Common myeloid progenitor, CD34-positive (primary cell): ENCODE results near the gene KIAA2012.

Experiments used
- CTCF ChIA-PET: fragments of 350-600 bp; sonication (Branson Sonifier 250); formaldehyde crosslinking; loops from one replicate; lab custom pipeline; 2021; ENCODE audit warnings: antibody characterized with exemption; lab: Charles Lee
- POLR2A ChIA-PET: fragments of 350-600 bp; sonication (Branson Sonifier 250); formaldehyde crosslinking; loops from one replicate; lab custom pipeline; 2021; ENCODE audit warnings: antibody characterized with exemption; lab: Charles Lee
- DNase-seq, 3 donors: peaks; one replicate each; pipeline versions ENCODE4 v3.0.0 to v3.0.0-alpha.2; 2013
- H3K27ac ChIP-seq, 2 experiments: 1 replicate in 1 of 2; 2 replicates in 1 of 2; pipeline ENCODE4 v1.7.0; 2013; ENCODE audit warnings: inconsistent platforms in 2 of 2, low read length in 2 of 2, mild to moderate bottlenecking in 2 of 2, low read depth in 1 of 2, moderate library complexity in 1 of 2; ENCODE audit not compliant: severe bottlenecking in 2 of 2, insufficient read depth in 1 of 2, poor library complexity in 1 of 2
- H3K27me3 ChIP-seq, 5 experiments: replicated peaks in 2 of 5; 1 replicate in 3 of 5; 2 replicates in 2 of 5; pipeline versions ENCODE4 v1.6.1 to v1.7.0; 2013; ENCODE audit warnings: low read length in 4 of 5, mild to moderate bottlenecking in 2 of 5, moderate library complexity in 2 of 5, inconsistent platforms in 1 of 5; ENCODE audit not compliant: insufficient read depth in 5 of 5, control insufficient read depth in 4 of 5
- H3K36me3 ChIP-seq, 4 experiments: 1 replicate in 2 of 4; 2 replicates in 2 of 4; pipeline versions ENCODE4 v1.6.1 to v1.7.0; 2013; ENCODE audit warnings: low read length in 3 of 4, control low read depth in 1 of 4, mild to moderate bottlenecking in 1 of 4; ENCODE audit not compliant: control insufficient read depth in 4 of 4, insufficient read depth in 4 of 4
- H3K4me1 ChIP-seq, 4 experiments: 1 replicate in 3 of 4; 2 replicates in 1 of 4; pipeline versions ENCODE4 v1.6.1 to v1.7.1; 2013; ENCODE audit warnings: low read length in 3 of 4, mild to moderate bottlenecking in 3 of 4, control low read depth in 1 of 4, inconsistent platforms in 1 of 4, moderate library complexity in 1 of 4; ENCODE audit not compliant: control insufficient read depth in 4 of 4, insufficient read depth in 4 of 4; ENCODE audit errors: control extremely low read depth in 1 of 4
- H3K4me3 ChIP-seq, 7 experiments: 1 replicate in 4 of 7; 2 replicates in 3 of 7; pipeline versions ENCODE4 v1.5.1 to v1.7.0; 2013; ENCODE audit warnings: mild to moderate bottlenecking in 7 of 7, low read length in 6 of 7, moderate library complexity in 6 of 7, inconsistent platforms in 2 of 7, low read depth in 2 of 7, control low read depth in 1 of 7; ENCODE audit not compliant: insufficient read depth in 4 of 7, control insufficient read depth in 1 of 7; ENCODE audit errors: extremely low read depth in 1 of 7
- H3K9me3 ChIP-seq, 5 experiments: 1 replicate in 4 of 5; 2 replicates in 1 of 5; pipeline versions ENCODE4 v1.6.1 to v1.7.1; 2013; ENCODE audit warnings: low read length in 4 of 5, mild to moderate bottlenecking in 2 of 5, inconsistent platforms in 1 of 5, low read depth in 1 of 5, moderate library complexity in 1 of 5; ENCODE audit not compliant: control insufficient read depth in 4 of 5, insufficient read depth in 2 of 5; ENCODE audit errors: control extremely low read depth in 1 of 5
- WGBS: methylation state at CpG from one replicate; pipeline ENCODE4 v1.1.5; 2013; ENCODE audit not compliant: insufficient coverage; 5-methylcytosine and 5-hydroxymethylcytosine counted together

The KIAA2012 gene

GRCh38 chr2:202165208-202165607 is 92.2 kb downstream of the KIAA2012 start:
- Histone ChIP-seq H3K36me3 (no peaks in the 10 kb centered on the region), H3K4me3 (no peak overlapping the region), H3K4me1 (peaks cover 0 to 18% (median 14%) of the 10 kb centered on the region in 4 experiments), H3K27ac (no peak overlapping the region), H3K9me3 (no peaks in the 10 kb centered on the region), H3K27me3 (no peaks in the 10 kb centered on the region)
- 100% methylated on average over 4 of the region's 5 CpGs for WGBS
- no peak for DNase-seq
- ChIA-PET CTCF (no interaction called here), POLR2A (no interaction called here)

- ChIA-PET CTCF (no interaction called here), POLR2A (no interaction called here)
- H3K9me3 ChIP-seq = no peaks in the 10 kb centered on the region
- H3K4me3 ChIP-seq = no peak overlapping the region
- no peaks in the 10 kb centered on the region for H3K27me3 ChIP-seq
- peak in 2 of 3 donors; percentile 37 to 46 for DNase-seq
- peaks cover 0 to 13% (median 9%) of the 10 kb centered on the region in 4 experiments for H3K4me1 ChIP-seq
- H3K36me3 ChIP-seq = no peaks in the 10 kb centered on the region
- WGBS = no CpG with 5 or more reads among the region's 1 CpG
- no peak overlapping the region for H3K27ac ChIP-seq
These were observed 92.9 kb downstream of the KIAA2012 start for GRCh38 chr2:202165945-202166344.

- Histone ChIP-seq H3K27me3 (no peaks in the 10 kb centered on the region), H3K27ac (no peak overlapping the region), H3K36me3 (no peaks in the 10 kb centered on the region), H3K4me1 (peaks cover 0 to 11% (median 7%) of the 10 kb centered on the region in 4 experiments), H3K9me3 (no peaks in the 10 kb centered on the region), H3K4me3 (no peak overlapping the region)
- CTCF ChIA-PET = no interaction called here
- DNase-seq = no peak
- POLR2A ChIA-PET = no interaction called here
These were observed 96.1 kb downstream of the KIAA2012 start for GRCh38 chr2:202169131-202169530.

GRCh38 chr2:202169832-202170424 is 96.9 kb downstream of the KIAA2012 start:
- H3K36me3 ChIP-seq = no peaks in the 10 kb centered on the region
- 94% methylated on average over 8 of the region's 8 CpGs for WGBS
- CTCF ChIA-PET = interaction anchor here (1.2 to 2.6 kb wide), 4 partner anchors 8 to 310 kb away, joined by 3 to 8 read pairs (median 5); no protein-coding TSS in a partner anchor

GRCh38 chr2:202171241-202171825 is 98.3 kb downstream of the KIAA2012 start:
- H3K4me1 ChIP-seq = peaks cover 0 to 8% (median 6%) of the 10 kb centered on the region in 4 experiments
- ChIA-PET POLR2A (interaction anchor here (0.5 to 1.2 kb wide), 3 partner anchors 9 to 396 kb away, joined by 3 read pairs; no protein-coding TSS in a partner anchor), CTCF (interaction anchor here (0.8 to 2.6 kb wide), 8 partner anchors 10 to 311 kb away, joined by 3 to 8 read pairs (median 3); no protein-coding TSS in a partner anchor)
- DNase-seq = peak; percentile 32 to 53 (median 38)
- H3K27me3 ChIP-seq = no peaks in the 10 kb centered on the region
- H3K4me3 ChIP-seq = peak overlapping the region in 5 of 7 experiments; percentile 22 to 72 (median 60)
- H3K9me3 ChIP-seq = no peaks in the 10 kb centered on the region
- WGBS = 1% methylated on average over 13 of the region's 32 CpGs
- H3K27ac ChIP-seq = no peak overlapping the region
- H3K36me3 ChIP-seq = no peaks in the 10 kb centered on the region

More at GRCh38 chr2:202169832-202170424, 96.9 kb downstream of the KIAA2012 start:
- Histone ChIP-seq H3K4me3 (no peak overlapping the region), H3K27ac (no peak overlapping the region), H3K9me3 (no peaks in the 10 kb centered on the region), H3K4me1 (peaks cover 0 to 11% (median 7%) of the 10 kb centered on the region in 4 experiments), H3K27me3 (no peaks in the 10 kb centered on the region)
- no peak for DNase-seq
- POLR2A ChIA-PET = no interaction called here

- no peak overlapping the region for H3K27ac ChIP-seq
- POLR2A ChIA-PET = no interaction called here
- H3K36me3 ChIP-seq = no peaks in the 10 kb centered on the region
- peaks cover 0 to 8% (median 6%) of the 10 kb centered on the region in 4 experiments for H3K4me1 ChIP-seq
- no peaks in the 10 kb centered on the region for H3K27me3 ChIP-seq
- no peak overlapping the region for H3K4me3 ChIP-seq
- CTCF ChIA-PET = interaction anchor here (0.5 to 2.6 kb wide), 5 partner anchors 9 to 312 kb away, joined by 3 to 8 read pairs (median 3); no protein-coding TSS in a partner anchor
- DNase-seq = no peak
- WGBS = 75% methylated on average over 6 of the region's 6 CpGs
- H3K9me3 ChIP-seq = peaks cover 0 to 2% (median 0%) of the 10 kb centered on the region in 5 experiments
These were observed 99.6 kb downstream of the KIAA2012 start for GRCh38 chr2:202172439-202173211.
